ENCODE measurements around the gene KCNN3.

KCNN3 gene

DNA sequence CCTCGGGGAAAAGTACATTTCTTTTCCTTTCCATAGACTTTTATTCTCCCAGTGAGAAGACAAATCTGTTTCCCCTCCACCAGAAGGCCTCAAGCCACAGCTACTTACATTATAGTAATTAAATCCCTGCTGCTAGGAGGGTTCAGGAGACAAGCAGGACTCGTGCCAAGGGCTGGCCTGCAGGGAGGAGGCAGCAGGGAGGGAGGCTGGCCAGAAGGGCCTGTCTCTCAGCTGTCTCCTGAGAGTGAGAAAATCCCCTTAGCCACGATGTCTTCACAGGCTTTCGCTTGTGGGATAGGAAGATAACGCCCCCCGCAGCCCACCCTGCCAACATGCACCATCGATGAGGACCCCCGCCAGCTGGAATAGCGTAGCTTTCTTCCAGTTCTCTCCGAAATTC, 14.0 kb downstream of the KCNN3 start:
- TF ChIP-seq, protein P1, sequence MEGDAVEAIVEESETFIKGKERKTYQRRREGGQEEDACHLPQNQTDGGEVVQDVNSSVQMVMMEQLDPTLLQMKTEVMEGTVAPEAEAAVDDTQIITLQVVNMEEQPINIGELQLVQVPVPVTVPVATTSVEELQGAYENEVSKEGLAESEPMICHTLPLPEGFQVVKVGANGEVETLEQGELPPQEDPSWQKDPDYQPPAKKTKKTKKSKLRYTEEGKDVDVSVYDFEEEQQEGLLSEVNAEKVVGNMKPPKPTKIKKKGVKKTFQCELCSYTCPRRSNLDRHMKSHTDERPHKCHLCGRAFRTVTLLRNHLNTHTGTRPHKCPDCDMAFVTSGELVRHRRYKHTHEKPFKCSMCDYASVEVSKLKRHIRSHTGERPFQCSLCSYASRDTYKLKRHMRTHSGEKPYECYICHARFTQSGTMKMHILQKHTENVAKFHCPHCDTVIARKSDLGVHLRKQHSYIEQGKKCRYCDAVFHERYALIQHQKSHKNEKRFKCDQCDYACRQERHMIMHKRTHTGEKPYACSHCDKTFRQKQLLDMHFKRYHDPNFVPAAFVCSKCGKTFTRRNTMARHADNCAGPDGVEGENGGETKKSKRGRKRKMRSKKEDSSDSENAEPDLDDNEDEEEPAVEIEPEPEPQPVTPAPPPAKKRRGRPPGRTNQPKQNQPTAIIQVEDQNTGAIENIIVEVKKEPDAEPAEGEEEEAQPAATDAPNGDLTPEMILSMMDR (IDR thresholded peaks at IDR 0.05; ENCODE audit: low read depth, low read length), result no peak
- no peak overlapping the region for H3K4me3 ChIP-seq (replicated peaks in 1 of 2; ENCODE audit: low read depth in 2 of 2, low read length in 2 of 2)
- no peak for DNase-seq (ENCODE audit: low read depth in 2 of 2)

DNA sequence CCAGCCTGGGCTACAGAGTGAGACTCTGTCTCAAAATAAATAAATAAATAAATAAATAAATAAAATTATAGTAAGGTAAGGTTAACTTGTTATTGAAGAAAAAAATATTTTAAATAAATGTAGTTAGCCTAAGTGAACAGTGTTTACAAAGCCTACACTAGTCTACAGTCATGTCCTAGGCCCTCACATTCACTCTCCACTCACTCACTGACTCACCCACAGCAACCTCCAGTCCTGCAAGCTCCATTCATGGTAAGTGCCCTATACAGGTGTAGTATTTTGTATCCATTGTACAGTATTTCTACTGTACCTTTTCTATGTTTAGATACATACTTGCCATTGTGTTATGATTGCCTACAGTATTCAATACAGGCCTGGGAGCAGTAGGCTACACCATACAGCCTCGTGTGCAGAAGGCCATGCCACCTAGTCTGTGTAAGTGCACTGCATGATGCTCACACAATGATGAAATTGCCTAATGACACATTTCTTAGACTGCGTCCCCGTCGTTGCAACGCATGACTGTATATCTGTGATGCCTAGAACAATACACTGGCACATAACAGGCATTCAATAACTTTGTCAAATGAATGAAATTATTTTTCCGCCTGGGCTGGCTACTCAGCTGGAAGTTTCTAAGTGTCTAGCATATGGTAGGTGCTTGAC, 14.8 kb downstream of the KCNN3 start:
- DNase-seq (ENCODE audit: low read depth in 2 of 2), result no peak
- no peak overlapping the region for H3K4me3 ChIP-seq (replicated peaks in 1 of 2; ENCODE audit: low read depth in 2 of 2, low read length in 2 of 2)
- TF ChIP-seq, protein P1 (IDR thresholded peaks at IDR 0.05; ENCODE audit: low read depth, low read length), result no peak

DNA sequence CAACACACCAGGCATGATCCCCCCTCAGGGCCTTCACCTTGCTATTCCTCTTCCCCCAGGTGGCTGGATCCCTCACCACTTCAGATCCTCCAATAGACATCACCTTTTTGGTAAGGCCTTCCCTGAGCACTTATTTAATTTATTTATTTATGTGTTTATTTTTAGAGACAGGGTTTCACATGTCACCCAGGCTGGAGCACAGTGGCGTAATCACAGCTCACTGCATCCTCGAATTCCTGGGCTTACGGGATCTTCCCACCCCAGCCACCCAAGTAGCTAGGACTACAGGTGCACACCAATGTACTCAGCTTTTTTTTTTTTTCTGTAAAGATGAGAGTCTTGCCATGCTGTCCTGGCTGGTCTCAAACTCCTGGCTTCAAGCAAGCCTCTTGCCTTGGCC, 17.2 kb downstream of the KCNN3 start:
- no peak overlapping the region for H3K4me3 ChIP-seq (replicated peaks in 1 of 2; ENCODE audit: low read depth in 2 of 2, low read length in 2 of 2)
- TF ChIP-seq, protein P1 (IDR thresholded peaks at IDR 0.05; ENCODE audit: low read depth, low read length), result no peak
- DNase-seq (ENCODE audit: low read depth in 2 of 2), result no peak

DNA sequence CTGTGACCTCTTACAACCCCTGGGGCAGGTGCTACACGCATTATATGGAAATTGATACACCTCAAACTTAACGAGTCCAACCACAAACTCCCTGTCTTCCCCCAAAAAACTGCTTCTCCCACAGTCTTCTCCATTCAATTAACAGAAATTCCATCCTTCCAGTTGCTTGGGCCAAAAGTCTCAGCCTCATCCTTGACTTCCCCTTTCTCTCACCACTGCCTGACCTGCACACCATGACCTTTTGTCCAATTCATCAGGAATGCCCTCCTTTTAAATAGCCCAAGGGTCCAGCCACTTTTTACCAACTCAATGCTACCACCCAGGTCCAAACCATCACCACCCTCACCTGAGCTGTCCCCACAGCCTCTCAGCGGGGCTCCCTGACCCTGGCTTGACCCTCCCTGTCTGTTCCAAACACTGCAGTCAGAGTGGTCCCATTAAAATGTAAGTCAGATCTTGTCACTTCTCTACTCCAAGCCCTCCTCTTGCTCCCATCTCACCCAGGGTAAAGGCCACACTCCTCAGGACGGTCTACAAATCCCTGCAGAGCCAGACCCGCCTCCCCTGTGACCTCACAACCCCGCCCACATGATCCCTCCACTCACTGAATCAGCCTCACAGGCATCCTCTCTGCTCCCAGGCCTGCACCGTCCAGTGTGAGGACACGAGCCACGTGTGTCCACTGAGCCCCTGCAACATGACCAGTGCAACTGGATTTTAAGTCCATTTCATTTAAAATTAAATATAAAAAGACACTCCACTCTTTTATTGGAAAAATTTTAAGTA, 18.5 kb downstream of the KCNN3 start:
- no peak for DNase-seq (ENCODE audit: low read depth in 2 of 2)
- no peak overlapping the region for H3K4me3 ChIP-seq (replicated peaks in 1 of 2; ENCODE audit: low read depth in 2 of 2, low read length in 2 of 2)
- TF ChIP-seq, protein P1 (IDR thresholded peaks at IDR 0.05; ENCODE audit: low read depth, low read length), result no peak

DNA sequence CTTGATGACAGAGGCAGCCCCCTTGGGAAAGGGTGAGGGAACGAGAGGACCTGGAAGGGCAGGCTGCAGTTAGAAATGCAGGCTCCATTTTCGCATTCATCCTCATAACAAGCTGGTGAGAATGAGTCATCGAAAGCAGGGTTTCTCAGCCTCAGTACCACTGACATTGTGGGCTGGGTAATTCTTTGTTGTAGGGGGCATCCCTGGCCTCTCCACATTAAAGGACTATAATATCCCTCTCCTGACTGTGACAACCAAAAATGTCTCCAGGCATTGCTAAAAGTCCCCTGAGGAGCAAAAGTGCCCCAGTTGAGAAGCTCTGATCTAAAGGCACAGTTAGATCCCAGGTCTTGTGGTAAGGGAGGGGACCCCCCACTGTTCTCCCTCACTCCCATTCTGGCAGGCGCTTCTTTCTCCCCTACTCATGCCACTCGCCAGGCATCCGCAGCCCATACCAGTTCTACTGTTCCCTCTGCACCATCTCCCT, 20.4 kb downstream of the KCNN3 start:
- TF ChIP-seq, protein P1 (IDR thresholded peaks at IDR 0.05; ENCODE audit: low read depth, low read length), result no peak
- no peak overlapping the region for H3K4me3 ChIP-seq (replicated peaks in 1 of 2; ENCODE audit: low read depth in 2 of 2, low read length in 2 of 2)
- DNase-seq (ENCODE audit: low read depth in 2 of 2), result no peak

DNA sequence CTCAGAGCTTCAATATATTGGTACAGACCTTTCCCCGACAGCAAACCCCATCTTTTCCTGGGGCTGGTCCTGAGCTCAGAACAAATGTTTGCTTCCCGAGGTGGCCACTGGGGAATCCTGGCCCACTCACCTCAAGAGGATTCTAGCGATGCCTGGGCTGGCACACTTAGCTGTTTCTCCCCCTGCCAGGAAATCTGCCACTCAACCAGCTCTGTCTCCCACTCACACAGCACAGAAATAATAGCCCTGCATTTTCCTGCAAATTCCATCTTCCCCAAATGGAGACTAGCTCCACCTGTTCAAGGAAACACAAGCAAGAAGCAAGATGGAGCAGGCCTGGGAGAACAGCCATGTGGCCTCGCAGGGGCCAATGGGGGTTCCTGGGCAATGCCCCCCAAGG, 21.1 kb downstream of the KCNN3 start:
- TF ChIP-seq, protein P1 (IDR thresholded peaks at IDR 0.05; ENCODE audit: low read depth, low read length), result no peak
- DNase-seq (ENCODE audit: low read depth in 2 of 2), result no peak
- H3K4me3 ChIP-seq (replicated peaks in 1 of 2; ENCODE audit: low read depth in 2 of 2, low read length in 2 of 2), result no peak overlapping the region
